Fibroblast of gingiva (primary cell): ENCODE measurements around the gene TRERF1.
A peak's percentile ranks its signal among the peaks of the same experiment; 100 is the strongest.
"Not testable (repeated sequence)": the region's sequence is repeated elsewhere in the genome, so short reads cannot be mapped to it uniquely, and the experiment has no call there.

Experiments
- DNase-seq: peaks from one replicate; pipeline ENCODE4 v3.0.0-alpha.2; 2011; ENCODE audit warnings: low read depth

Gene TRERF1

DNA sequence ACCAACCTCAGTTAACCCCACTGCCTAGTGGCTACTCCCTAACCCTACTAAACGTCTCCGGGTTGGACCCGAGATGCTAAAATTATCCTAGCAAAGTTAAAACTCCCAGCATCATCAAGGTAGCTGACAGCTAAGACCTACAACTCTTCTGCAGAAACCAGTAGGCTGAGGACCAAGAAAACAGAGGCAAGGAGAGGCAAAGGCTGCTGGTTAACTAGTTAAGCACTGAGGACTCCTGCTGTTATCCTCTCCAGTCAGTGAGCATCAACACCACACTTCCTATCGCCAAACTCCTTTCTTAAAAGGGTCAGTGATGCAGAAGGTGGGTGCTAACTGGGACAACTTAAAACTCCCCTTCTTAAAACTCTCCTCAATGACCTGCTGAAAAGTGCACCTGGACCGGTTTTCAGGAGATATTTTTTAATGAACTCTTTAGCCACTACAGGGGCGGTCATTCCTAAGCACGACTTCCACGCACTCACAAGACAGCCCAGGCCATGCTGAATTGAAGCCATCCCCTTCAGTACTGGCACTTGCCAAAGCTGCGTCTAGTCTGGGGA is 1.7 kb downstream of the TRERF1 start:
- no peak for DNase-seq

- DNase-seq: no peak
Measured at GRCh38 chr6:42448927-42449659, 2.6 kb downstream of the TRERF1 start.

DNA sequence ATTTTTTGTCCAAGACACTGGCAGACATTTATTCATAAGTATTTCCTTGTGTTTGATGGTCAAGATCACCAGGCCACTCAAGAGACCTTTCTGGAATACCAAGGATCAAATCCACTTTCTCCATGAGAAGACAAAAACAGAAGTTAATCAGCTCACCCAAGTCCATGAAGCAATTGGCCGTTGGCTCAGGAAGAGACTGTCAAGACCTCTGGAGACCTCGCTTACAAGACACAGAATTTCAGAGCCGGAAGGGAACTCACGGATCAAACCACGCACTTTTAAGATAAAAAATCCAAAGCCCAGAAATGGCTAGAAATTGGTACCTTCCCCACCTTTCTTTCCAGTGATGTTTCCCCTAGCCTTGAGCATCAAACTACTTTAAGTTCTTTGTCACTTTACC is 3.3 kb downstream of the TRERF1 start:
- no peak for DNase-seq

DNA sequence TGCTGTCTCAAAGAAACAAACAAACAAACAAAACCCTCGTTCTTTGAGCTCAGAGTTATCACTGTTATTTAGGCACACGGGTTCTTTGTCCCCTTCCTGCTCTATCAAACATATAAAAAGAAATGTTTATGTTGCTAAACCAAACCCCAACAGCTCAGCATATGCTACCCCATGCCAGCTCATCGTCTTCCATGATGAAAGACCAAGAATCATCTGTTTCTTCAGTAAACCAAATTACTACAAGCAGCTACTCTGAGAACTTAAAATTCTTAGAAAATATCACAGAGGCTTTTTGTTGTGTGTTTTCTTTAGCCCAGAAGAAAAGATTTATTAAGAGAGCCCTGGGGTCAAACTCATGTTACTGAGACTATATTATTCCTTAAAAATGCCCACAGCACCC is 4.7 kb downstream of the TRERF1 start:
- DNase-seq: no peak

GRCh38 chr6:42446370-42446769 is 5.4 kb downstream of the TRERF1 start:
- no peak for DNase-seq

GRCh38 chr6:42445955-42446354 is 5.8 kb downstream of the TRERF1 start:
- not testable (repeated sequence) for DNase-seq

DNA sequence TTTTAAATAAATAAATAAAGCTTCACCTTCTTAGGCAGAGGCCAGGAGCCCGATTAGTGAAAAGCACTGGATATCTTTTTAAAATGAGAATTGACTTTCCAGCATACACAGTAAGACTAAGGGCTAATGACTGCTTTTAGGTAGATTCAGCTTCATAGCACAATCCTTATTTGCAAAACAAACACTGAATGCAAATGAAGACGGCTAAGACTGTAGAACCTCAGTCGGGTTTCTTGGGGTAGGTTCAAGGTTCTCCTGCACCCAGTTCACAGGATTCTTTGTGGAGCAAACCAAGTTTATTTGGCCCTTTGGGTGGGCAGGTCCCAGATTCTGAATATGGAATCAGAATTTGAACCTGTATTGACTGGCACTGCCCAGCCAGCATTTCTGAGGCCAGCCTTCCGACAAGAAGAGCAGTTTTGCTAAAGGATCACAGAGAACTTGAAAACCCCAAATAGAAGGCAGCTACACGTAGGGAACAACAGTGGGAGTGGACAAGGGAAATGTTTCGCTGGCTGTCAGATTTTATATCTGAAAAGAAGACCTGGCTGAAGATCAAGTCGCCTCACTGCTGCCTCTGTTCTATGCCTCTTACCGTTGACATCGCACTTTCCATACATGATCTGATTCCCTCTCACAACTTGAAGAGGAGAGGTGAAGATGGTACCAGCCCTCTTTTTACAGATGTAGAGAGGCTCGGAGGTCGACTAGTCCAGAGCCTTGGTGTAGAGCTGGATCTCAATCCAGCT is 8.2 kb downstream of the TRERF1 start:
- no peak for DNase-seq

DNA sequence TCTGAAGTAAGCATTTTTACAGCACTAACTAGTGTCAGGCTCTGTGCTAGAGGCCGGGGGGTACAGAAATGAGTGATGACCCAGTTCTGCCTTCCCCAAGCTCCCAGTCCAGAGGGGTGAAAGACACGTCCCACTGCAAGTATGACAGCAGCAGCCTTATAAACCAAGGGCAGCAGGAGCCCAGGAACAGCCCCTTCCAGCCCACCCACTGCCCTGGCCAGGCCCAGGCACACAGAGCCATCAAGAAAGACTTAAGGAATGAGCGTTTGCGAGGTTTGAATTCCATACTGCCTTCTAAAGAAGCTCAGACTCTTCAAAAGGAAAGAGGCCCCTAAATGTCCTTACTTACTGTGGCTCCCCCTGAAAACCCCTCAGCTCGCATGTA is 10.0 kb downstream of the TRERF1 start:
- no peak for DNase-seq

- DNase-seq: peak; percentile 46
Measured at GRCh38 chr6:42440778-42441696, 10.7 kb downstream of the TRERF1 start.

GRCh38 chr6:42440027-42440426 is 11.7 kb downstream of the TRERF1 start:
- no peak for DNase-seq

GRCh38 chr6:42436825-42437224 is 14.9 kb downstream of the TRERF1 start:
- DNase-seq: no peak

DNA sequence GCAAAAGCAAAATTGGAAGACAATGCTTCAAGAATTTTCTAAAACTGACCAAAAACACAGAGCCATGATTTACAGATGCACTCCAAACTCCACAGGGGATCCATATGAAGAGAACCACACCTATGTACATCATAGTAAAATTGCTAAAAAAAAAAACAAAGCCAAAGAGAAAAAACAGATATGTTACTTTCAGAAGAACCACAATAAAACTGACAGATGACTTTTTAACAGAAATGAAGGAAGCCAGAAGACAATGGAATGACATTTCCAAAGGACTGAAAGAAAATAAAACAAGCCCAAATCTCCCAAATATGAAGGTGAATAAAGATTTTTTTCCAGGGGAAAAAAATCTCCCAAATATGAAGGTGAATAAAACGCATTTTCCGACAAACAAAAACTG is 17.5 kb downstream of the TRERF1 start:
- DNase-seq: no peak

DNA sequence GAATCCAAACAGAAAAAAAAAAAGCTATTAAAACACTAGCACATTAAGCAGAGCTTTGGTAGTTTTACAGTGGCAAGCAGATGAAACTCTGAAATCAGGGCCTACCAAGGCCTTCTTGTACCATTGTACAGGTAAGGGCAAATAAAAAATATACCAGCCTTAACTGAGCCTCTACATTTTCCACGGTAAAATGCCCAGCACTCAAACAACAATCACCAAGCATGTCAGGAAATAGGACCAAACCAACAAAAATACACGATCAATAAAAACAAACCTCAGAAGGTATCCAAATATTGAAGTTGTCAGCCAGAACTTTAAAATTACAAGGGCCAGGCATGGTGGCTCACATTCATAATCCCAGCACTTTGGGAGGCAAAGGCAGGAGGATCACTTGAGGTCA is 18.3 kb downstream of the TRERF1 start:
- DNase-seq: no peak

GRCh38 chr6:42431877-42432276 is 19.8 kb downstream of the TRERF1 start:
- no peak for DNase-seq

DNA sequence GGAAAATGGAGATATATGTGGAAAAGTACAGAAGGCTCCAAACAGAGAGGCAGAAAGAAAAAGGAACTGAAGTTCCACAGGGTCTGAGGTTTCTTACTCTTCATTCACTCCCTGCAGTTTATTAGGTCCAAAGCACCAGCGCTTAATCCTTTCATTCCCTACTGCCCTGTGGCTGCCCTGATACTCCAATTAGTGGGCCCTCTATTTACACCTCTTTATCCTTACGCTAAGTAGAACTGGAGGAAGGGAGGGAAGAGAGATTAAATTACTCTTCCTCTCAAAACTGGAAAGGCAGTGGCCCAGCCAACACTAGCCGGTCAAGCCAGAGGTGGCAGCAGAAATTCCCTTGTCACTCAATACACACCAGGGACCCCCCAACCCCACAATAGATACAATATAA is 20.4 kb downstream of the TRERF1 start:
- DNase-seq: no peak

GRCh38 chr6:42429836-42430235 is 21.9 kb downstream of the TRERF1 start:
- DNase-seq: no peak

- no peak for DNase-seq
Measured at GRCh38 chr6:42429042-42429585, 22.6 kb downstream of the TRERF1 start.

DNA sequence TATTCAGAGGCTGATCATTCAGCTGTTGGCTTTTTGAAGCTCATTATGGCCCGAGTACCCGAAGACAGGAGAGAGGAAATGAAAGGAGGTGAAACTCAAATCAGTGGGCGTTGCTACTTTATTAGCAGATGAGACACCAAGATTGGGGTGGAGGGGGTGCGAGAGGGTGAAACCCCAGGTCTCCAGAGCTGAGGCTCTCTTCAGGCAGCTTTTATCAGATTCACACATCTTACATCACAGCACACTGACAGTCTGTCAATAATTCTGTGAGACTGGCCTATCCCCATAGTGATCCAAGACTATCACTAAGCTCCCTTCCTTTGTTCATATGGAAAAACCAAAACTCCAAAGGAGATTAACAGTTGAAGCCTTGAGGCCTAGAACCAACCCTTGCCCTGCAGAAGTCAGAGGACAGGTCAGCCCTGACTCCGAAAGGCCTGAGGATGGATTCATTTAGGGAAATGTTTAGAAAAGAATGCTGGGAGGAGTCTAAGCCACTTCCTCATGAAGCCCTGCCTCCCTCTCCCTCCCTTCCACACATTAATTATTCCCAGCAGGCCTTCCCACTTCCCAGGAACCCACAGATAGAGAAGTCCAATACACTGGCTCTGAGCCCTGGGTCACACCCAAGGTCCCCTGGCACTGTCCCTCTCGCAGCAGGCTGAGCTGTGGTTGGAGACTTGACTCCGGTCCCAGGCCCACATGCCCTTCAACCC is 23.2 kb downstream of the TRERF1 start:
- DNase-seq: peak; percentile 78

- DNase-seq: no peak
Measured at GRCh38 chr6:42427871-42428270, 23.9 kb downstream of the TRERF1 start.

- no peak for DNase-seq
Measured at GRCh38 chr6:42426191-42426590, 25.5 kb downstream of the TRERF1 start.

DNA sequence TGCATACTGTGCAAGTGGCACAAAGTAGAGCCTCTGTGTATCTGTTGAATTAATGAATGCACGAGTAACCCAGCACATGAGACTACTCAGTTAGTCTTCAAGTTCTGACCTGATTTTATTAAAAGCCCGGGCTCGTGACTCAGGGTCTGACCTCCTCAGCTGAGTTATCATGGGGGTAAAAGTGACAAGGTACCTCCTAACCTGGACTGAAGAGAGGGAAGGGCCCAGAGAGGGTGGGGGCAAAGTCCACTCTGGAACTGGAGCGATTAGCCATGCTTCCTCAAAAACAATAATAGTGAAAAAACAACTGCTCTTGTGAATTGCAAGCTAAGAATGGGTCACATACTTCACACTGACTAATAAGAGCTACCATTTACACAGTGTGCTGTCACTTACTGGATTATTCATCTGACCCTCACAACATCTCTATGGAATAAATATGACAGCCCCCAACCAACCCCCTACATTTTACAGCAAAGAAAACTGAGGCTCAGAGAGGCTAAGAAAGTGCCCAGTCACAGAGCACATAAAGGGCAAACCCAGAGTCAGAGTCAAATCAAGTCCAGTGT is 26.7 kb downstream of the TRERF1 start:
- DNase-seq: no peak
